Caco-2 (cell line): ENCODE data around the gene PSMD13. TPM values are rescaled to one million over a fixed set of nuclear protein-coding genes. Genes with fewer than 3 reads are reported as not detected.

Source experiments
- BruUV-seq: library from RNA; stranded (reverse); fragments of 400-500 nt; replicated peaks from 2 replicates; lab custom pipeline; 2021; lab: Mats Ljungman, UMichigan
- CTCF ChIA-PET: fragments of 300-600 bp; sonication (Branson Sonifier 250); formaldehyde crosslinking; loops from one replicate; lab custom pipeline; 2022; ENCODE audit warnings: antibody characterized with exemption; lab: Charles Lee
- POLR2A ChIA-PET: fragments of 300-600 bp; sonication (Branson Sonifier 250); formaldehyde crosslinking; loops from one replicate; lab custom pipeline; 2022; ENCODE audit warnings: antibody characterized with exemption; lab: Charles Lee
- DNase-seq, 2 experiments: peaks; one replicate each; pipeline versions ENCODE4 v3.0.0 to v3.0.0-alpha.2; 2020 to 2022
- H3K27me3 ChIP-seq: replicated peaks from 2 replicates; pipeline ENCODE4 v1.6.0; 2011; ENCODE audit warnings: low read length; ENCODE audit not compliant: control insufficient read depth, insufficient read depth
- H3K36me3 ChIP-seq: 2 replicates; pipeline ENCODE4 v1.5.1; 2011; ENCODE audit warnings: low read length; ENCODE audit not compliant: control insufficient read depth, insufficient read depth
- H3K4me1 ChIP-seq: fragments of 250-450 bp; sonication (Bioruptor Pico); 2 replicates; pipeline ENCODE4 v1.5.1; 2020; ENCODE audit warnings: mild to moderate bottlenecking
- H3K4me3 ChIP-seq: 2 replicates; pipeline ENCODE4 v1.5.1; 2011; ENCODE audit warnings: low read depth, mild to moderate bottlenecking, control low read depth, low read length
- H3K9me3 ChIP-seq: fragments of 250-450 bp; sonication (Bioruptor Pico); 2 replicates; pipeline ENCODE4 v1.5.1; 2020; ENCODE audit warnings: mild to moderate bottlenecking, moderate library complexity
- H3K27ac Mint-ChIP-seq: one replicate; pipeline ENCODE4 v1.8.0; 2022; ENCODE audit warnings: mixed read lengths; ENCODE audit not compliant: unreplicated experiment
- H3K27me3 Mint-ChIP-seq: one replicate; pipeline ENCODE4 v1.8.0; 2022; ENCODE audit warnings: mixed read lengths; ENCODE audit not compliant: insufficient read depth, unreplicated experiment
- H3K36me3 Mint-ChIP-seq: one replicate; pipeline ENCODE4 v1.8.0; 2022; ENCODE audit warnings: mild to moderate bottlenecking, mixed read lengths; ENCODE audit not compliant: insufficient read depth, unreplicated experiment
- H3K4me1 Mint-ChIP-seq: one replicate; pipeline ENCODE4 v1.8.0; 2022; ENCODE audit warnings: low read depth, mixed read lengths; ENCODE audit not compliant: unreplicated experiment
- H3K4me3 Mint-ChIP-seq: one replicate; pipeline ENCODE4 v1.8.0; 2022; ENCODE audit warnings: mild to moderate bottlenecking, moderate library complexity, mixed read lengths; ENCODE audit not compliant: unreplicated experiment
- H3K9me3 Mint-ChIP-seq: one replicate; pipeline ENCODE4 v1.8.0; 2022; ENCODE audit warnings: mixed read lengths; ENCODE audit not compliant: unreplicated experiment
- intact Hi-C: fragments of 100-400 bp; cut with micrococcal nuclease; formaldehyde crosslinking; loops from one replicate; pipeline ENCODE4 v1.10.0; 2022; ENCODE audit not compliant: unreplicated experiment
- total RNA-seq: library from RNA; stranded (reverse); gene quantifications from 2 replicates; pipeline ENCODE4 v1.2.3, GENCODE V29; 2022
- TF ChIP-seq, protein P1 (sequence below), 2 experiments: fragments of 200-600 bp in 1 of 2; IDR thresholded peaks; 1 replicate in 1 of 2; 2 replicates in 1 of 2; pipeline versions ENCODE4 v1.5.1 to v1.8.0; 2011 to 2022; ENCODE audit warnings: antibody characterized with exemption in 1 of 2, control low read depth in 1 of 2, inconsistent platforms in 1 of 2, low read depth in 1 of 2, low read length in 1 of 2, mild to moderate bottlenecking in 1 of 2, moderate library complexity in 1 of 2; ENCODE audit not compliant: insufficient read depth in 1 of 2, severe bottlenecking in 1 of 2, unreplicated experiment in 1 of 2

The PSMD13 gene
- total RNA-seq, 1 experiment from 2014 or later, result 172 TPM

DNA sequence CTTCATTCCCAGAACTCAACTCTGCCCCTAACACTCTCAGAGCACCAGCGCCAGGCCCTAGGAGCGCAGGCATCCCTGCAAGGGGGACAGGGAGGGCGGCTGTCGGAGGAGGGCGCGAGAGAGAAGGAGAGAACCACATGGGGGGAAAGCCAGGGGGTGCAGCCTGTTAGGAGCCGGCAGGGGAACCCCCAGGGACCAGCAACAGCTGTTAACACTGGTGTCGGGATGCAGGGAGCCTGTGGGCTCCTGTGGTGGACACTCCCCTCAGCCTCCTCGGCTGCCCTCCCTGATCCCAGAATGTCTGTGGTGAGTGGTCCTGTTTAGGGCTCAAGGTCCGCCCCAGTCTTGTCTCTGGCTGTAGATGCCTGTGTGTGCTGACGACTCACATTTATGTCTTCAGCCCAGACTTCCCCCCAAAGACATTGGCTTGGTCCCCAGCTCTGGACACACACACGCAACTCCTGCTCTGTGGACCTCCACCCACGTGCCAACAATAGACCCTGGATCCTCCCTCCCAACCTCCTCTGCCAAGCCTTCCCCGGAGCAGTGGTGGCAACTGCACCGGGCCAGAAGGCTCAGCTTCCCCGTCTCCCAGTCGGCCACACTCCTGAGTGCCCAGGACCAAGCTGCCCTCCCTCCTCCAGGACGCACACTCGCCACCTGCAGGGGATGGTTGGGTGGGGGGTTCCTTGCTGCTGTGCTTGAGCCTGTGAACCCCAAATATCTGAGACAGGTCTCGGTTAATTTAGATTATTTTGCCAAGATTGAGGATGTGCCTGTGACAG lies 63.4 kb downstream of the PSMD13 start:
- ChIA-PET CTCF (interaction anchor here (0.7 to 1.1 kb wide), 2 partner anchors 49 to 1122 kb away, joined by 3 to 6 read pairs; no protein-coding TSS in a partner anchor), POLR2A (no interaction called here)
- Mint-ChIP-seq H3K27me3 (no peaks in the 10 kb centered on the region), H3K4me3 (peak overlapping the region; percentile 5), H3K9me3 (no peaks in the 10 kb centered on the region), H3K36me3 (peaks cover 7% of the 10 kb centered on the region), H3K4me1 (peaks cover 17% of the 10 kb centered on the region), H3K27ac (no peak overlapping the region)
- H3K4me3 ChIP-seq, result no peak overlapping the region
- no TSS peak for BruUV-seq
- no peak for DNase-seq
- no peaks in the 10 kb centered on the region for H3K36me3 ChIP-seq
- no peaks in the 10 kb centered on the region for H3K9me3 ChIP-seq
- peaks cover 25% of the 10 kb centered on the region for H3K4me1 ChIP-seq
- intact Hi-C loops, result no loop called here
- TF ChIP-seq, protein P1, sequence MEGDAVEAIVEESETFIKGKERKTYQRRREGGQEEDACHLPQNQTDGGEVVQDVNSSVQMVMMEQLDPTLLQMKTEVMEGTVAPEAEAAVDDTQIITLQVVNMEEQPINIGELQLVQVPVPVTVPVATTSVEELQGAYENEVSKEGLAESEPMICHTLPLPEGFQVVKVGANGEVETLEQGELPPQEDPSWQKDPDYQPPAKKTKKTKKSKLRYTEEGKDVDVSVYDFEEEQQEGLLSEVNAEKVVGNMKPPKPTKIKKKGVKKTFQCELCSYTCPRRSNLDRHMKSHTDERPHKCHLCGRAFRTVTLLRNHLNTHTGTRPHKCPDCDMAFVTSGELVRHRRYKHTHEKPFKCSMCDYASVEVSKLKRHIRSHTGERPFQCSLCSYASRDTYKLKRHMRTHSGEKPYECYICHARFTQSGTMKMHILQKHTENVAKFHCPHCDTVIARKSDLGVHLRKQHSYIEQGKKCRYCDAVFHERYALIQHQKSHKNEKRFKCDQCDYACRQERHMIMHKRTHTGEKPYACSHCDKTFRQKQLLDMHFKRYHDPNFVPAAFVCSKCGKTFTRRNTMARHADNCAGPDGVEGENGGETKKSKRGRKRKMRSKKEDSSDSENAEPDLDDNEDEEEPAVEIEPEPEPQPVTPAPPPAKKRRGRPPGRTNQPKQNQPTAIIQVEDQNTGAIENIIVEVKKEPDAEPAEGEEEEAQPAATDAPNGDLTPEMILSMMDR (IDR thresholded peaks at IDR 0.05; ENCODE audit: insufficient read depth in 1 of 2, low read depth in 1 of 2, low read length in 1 of 2, severe bottlenecking in 1 of 2, unreplicated experiment in 1 of 2), result no peak
- H3K27me3 ChIP-seq, result no peaks in the 10 kb centered on the region

Other genes starting within 250 kb of the PSMD13 start
- not detected in 2 replicates for gene SCGB1C1, start 43.9 kb upstream of the PSMD13 start, total RNA-seq
- gene BET1L, start 29.6 kb upstream of the PSMD13 start, total RNA-seq, result 56.8 and 57.4 TPM in 2 replicates
- gene RIC8A, start 29.3 kb upstream of the PSMD13 start, total RNA-seq, result 97.1 and 111 TPM in 2 replicates
- gene SIRT3, start 634 bp upstream of the PSMD13 start, total RNA-seq, result 24.6 and 26.0 TPM in 2 replicates
- not detected in 2 replicates for gene NLRP6, start 41.4 kb downstream of the PSMD13 start, total RNA-seq
- 59.6 and 66.5 TPM in 2 replicates for gene PGGHG, start 52.1 kb downstream of the PSMD13 start, total RNA-seq
- not detected in 2 replicates for gene IFITM5, start 62.5 kb downstream of the PSMD13 start, total RNA-seq
- 7.0 and 7.3 TPM in 2 replicates for gene IFITM2, start 70.8 kb downstream of the PSMD13 start, total RNA-seq
- 3.0 and 3.2 TPM in 2 replicates for gene IFITM1, start 77.1 kb downstream of the PSMD13 start, total RNA-seq
- gene IFITM3, start 83.9 kb downstream of the PSMD13 start, total RNA-seq, result 6.9 and 12.4 TPM in 2 replicates
- gene B4GALNT4, start 132.5 kb downstream of the PSMD13 start, total RNA-seq, result 30.7 and 35.6 TPM in 2 replicates
- gene PKP3, start 157.2 kb downstream of the PSMD13 start, total RNA-seq, result 143 and 149 TPM in 2 replicates
- gene SIGIRR, start 178.0 kb downstream of the PSMD13 start, total RNA-seq, result 119 and 124 TPM in 2 replicates
- 85.5 and 92.6 TPM in 2 replicates for gene ANO9, start 205.0 kb downstream of the PSMD13 start, total RNA-seq
- 40.6 and 44.3 TPM in 2 replicates for gene PTDSS2, start 213.3 kb downstream of the PSMD13 start, total RNA-seq